GM10248 (cell line): ENCODE data around the gene NTNG1.

Experiments used
- CTCF ChIA-PET: fragments of 300-600 bp; sonication (Branson Sonifier 250); formaldehyde crosslinking; extraction: SDS; loops from one replicate; lab custom pipeline; 2021; ENCODE audit warnings: antibody characterized with exemption; lab: Yijun Ruan, JAX
- POLR2A ChIA-PET: fragments of 350-650 bp; sonication (Branson Sonifier 250); formaldehyde crosslinking; extraction: SDS; loops from one replicate; lab custom pipeline; 2020; ENCODE audit warnings: antibody characterized with exemption; lab: Yijun Ruan, JAX
- DNase-seq: peaks from one replicate; pipeline ENCODE4 v3.0.0; 2012; ENCODE audit errors: extremely low spot score
- CTCF ChIP-seq: IDR thresholded peaks from 2 replicates; pipeline ENCODE4 v1.5.1; 2012; ENCODE audit warnings: mild to moderate bottlenecking, low read depth; ENCODE audit errors: extremely low read depth, missing control alignments, control extremely low read depth

Gene NTNG1

GRCh38 chr1:107415241-107415640, 274.4 kb downstream of the NTNG1 start:
- POLR2A ChIA-PET = no interaction called here
- DNase-seq = no peak
- CTCF ChIA-PET = interaction anchor here (1.2 to 4.2 kb wide), 3 partner anchors 11 to 84 kb away, joined by 3 to 28 read pairs (median 3); no protein-coding TSS in a partner anchor
- TF ChIP-seq CTCF = no peak

- CTCF ChIA-PET = interaction anchor here (0.9 kb wide), 2 partner anchors 12 to 29 kb away, joined by 3 read pairs; no protein-coding TSS in a partner anchor
- POLR2A ChIA-PET = no interaction called here
- DNase-seq = no peak
- TF ChIP-seq CTCF = no peak
Measured at GRCh38 chr1:107419003-107419402, 278.2 kb downstream of the NTNG1 start.

- no peak for DNase-seq
- POLR2A ChIA-PET = no interaction called here
- CTCF ChIA-PET = interaction anchor here (0.9 to 1.0 kb wide), 2 partner anchors 9 to 16 kb away, joined by 3 read pairs; no protein-coding TSS in a partner anchor
- no peak for TF ChIP-seq CTCF
Measured at GRCh38 chr1:107422901-107423300, 282.1 kb downstream of the NTNG1 start.

GRCh38 chr1:107430540-107431228, 289.8 kb downstream of the NTNG1 start:
- ChIA-PET POLR2A (interaction anchor here (0.5 to 0.6 kb wide), 2 partner anchors 19 to 20 kb away, joined by 3 to 4 read pairs; no protein-coding TSS in a partner anchor), CTCF (interaction anchor here (0.7 to 4.6 kb wide), 29 partner anchors 9 to 177 kb away, joined by 3 to 46 read pairs (median 4); no protein-coding TSS in a partner anchor)
- DNase-seq = peak; percentile 25
- TF ChIP-seq CTCF = peak; percentile 52

- DNase-seq = no peak
- TF ChIP-seq CTCF = no peak
- POLR2A ChIA-PET = interaction anchor here (0.6 kb wide), 1 partner anchor 23 kb away, joined by 4 read pairs; no protein-coding TSS in a partner anchor
- CTCF ChIA-PET = interaction anchor here (0.6 to 4.6 kb wide), 12 partner anchors 7 to 101 kb away, joined by 3 to 46 read pairs (median 5); no protein-coding TSS in a partner anchor
Measured at GRCh38 chr1:107432108-107432507, 291.3 kb downstream of the NTNG1 start.

- DNase-seq = no peak
- TF ChIP-seq CTCF = no peak
- POLR2A ChIA-PET = no interaction called here
- CTCF ChIA-PET = interaction anchor here (0.8 to 1.6 kb wide), 3 partner anchors 9 to 100 kb away, joined by 3 read pairs; no protein-coding TSS in a partner anchor
Measured at GRCh38 chr1:107433068-107433467, 292.2 kb downstream of the NTNG1 start.
